Bronchial epithelial cell (primary cell): ENCODE data around the gene ANKRD11. TPM values are rescaled to one million over a fixed set of nuclear protein-coding genes. Genes with fewer than 3 reads are reported as not detected.

Source experiments
- DNase-seq: peaks from one replicate; pipeline ENCODE4 v3.0.0-alpha.2; 2010; ENCODE audit warnings: low read depth
- FAIRE-seq: peaks from 2 replicates; lab custom pipeline; 2011; peaks lifted over from hg19 to GRCh38; lab: Jason Lieb, UNC
- H3K27me3 ChIP-seq: 2 replicates; pipeline ENCODE4 v1.5.1; 2011; ENCODE audit warnings: low read length; ENCODE audit not compliant: control insufficient read depth, insufficient read depth
- H3K36me3 ChIP-seq: 2 replicates; pipeline ENCODE4 v1.5.1; 2011; ENCODE audit warnings: low read length; ENCODE audit not compliant: control insufficient read depth, insufficient read depth
- H3K4me3 ChIP-seq: 2 replicates; pipeline ENCODE4 v1.5.1; 2011; ENCODE audit warnings: mild to moderate bottlenecking, low read depth, low read length, control low read depth
- total RNA-seq: library from RNA; depleted of rRNA; stranded (reverse); fragments of >200 nt; gene quantifications from 2 replicates; pipeline ENCODE4 v1.2.1, GENCODE V29; 2014
- TF ChIP-seq, protein P1 (sequence below): IDR thresholded peaks from 2 replicates; pipeline ENCODE4 v1.5.1; 2011; ENCODE audit warnings: mild to moderate bottlenecking, moderate library complexity, low read length, control low read depth, inconsistent platforms; ENCODE audit not compliant: insufficient read depth, severe bottlenecking

ANKRD11 gene
- total RNA-seq, 1 donor from 2014 or later: 64.5 TPM

DNA sequence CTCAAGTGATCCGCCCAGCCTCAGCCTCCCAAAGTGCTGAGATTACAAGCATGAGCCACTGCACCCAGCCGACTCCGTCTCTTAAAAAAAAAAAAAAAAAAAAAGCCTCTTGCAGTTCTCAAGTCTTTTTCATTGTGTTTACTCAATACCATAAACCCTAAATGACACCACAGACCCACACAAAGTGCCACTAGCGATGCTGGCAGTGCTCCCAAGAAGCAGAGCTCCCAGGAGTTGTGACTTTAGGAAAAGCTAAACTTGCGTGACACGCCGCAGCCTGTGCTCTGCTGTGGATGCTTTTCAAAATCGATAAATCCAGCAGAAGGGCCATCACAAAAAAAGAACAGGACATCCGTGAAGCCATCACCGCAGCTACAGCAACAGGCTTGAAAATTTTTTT lies 114.7 kb downstream of the ANKRD11 start:
- DNase-seq (no peak), FAIRE-seq (no peak)
- Histone ChIP-seq H3K4me3 (no peak overlapping the region), H3K36me3 (peaks cover 1% of the 10 kb centered on the region), H3K27me3 (no peaks in the 10 kb centered on the region)
- TF ChIP-seq, protein P1, sequence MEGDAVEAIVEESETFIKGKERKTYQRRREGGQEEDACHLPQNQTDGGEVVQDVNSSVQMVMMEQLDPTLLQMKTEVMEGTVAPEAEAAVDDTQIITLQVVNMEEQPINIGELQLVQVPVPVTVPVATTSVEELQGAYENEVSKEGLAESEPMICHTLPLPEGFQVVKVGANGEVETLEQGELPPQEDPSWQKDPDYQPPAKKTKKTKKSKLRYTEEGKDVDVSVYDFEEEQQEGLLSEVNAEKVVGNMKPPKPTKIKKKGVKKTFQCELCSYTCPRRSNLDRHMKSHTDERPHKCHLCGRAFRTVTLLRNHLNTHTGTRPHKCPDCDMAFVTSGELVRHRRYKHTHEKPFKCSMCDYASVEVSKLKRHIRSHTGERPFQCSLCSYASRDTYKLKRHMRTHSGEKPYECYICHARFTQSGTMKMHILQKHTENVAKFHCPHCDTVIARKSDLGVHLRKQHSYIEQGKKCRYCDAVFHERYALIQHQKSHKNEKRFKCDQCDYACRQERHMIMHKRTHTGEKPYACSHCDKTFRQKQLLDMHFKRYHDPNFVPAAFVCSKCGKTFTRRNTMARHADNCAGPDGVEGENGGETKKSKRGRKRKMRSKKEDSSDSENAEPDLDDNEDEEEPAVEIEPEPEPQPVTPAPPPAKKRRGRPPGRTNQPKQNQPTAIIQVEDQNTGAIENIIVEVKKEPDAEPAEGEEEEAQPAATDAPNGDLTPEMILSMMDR: no peak

DNA sequence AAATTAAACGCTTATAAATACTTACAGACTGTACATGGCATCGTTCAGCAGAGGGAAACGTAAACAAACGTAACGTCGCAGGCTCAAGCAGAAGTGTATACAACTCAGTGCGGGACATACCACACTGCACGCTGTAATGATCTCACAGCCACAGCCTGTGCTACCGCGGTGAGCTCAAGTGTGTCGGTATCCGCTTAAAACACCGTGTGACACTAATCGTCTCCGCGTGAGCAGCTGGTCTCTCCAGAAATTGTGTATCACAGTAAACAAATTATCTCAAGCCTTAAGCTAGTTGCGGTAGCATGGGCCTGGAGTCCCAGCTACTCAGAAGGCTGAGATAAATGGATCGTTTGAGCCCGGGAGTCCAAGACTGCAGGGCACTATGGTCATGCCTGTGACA lies 115.3 kb downstream of the ANKRD11 start:
- no peaks in the 10 kb centered on the region for H3K27me3 ChIP-seq
- no peak for FAIRE-seq
- no peak overlapping the region for H3K4me3 ChIP-seq
- DNase-seq: no peak
- TF ChIP-seq, protein P1: no peak
- H3K36me3 ChIP-seq: peaks cover 1% of the 10 kb centered on the region

DNA sequence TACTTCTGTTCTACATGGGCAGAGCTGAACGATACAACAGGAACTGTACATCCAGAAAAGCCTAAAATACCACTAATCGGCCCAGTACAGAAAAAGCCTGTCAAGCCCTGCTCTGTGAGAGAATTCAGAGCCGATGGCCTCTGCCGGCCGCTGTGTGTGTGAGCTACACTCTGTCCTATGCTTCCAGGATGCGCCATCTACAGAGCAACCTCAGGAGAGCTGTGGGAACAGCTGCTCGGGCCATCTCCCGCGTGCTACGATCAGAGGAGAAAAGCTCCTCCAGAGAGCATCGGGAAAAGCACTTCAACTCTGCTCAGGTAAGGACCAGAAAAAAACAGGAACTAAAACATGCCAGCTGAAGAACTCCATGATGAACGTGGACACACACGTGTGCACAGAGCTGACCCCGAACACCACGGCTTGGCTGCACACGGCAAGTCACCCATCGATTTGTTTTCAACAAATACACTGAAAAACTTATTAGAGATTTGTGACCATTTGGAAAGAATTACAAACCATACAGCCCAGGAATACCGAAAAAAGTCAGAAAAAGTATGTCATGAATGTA lies 115.9 kb downstream of the ANKRD11 start:
- H3K4me3 ChIP-seq: no peak overlapping the region
- H3K27me3 ChIP-seq: no peaks in the 10 kb centered on the region
- TF ChIP-seq, protein P1: no peak
- peaks cover 1% of the 10 kb centered on the region for H3K36me3 ChIP-seq
- FAIRE-seq (no peak), DNase-seq (no peak)

DNA sequence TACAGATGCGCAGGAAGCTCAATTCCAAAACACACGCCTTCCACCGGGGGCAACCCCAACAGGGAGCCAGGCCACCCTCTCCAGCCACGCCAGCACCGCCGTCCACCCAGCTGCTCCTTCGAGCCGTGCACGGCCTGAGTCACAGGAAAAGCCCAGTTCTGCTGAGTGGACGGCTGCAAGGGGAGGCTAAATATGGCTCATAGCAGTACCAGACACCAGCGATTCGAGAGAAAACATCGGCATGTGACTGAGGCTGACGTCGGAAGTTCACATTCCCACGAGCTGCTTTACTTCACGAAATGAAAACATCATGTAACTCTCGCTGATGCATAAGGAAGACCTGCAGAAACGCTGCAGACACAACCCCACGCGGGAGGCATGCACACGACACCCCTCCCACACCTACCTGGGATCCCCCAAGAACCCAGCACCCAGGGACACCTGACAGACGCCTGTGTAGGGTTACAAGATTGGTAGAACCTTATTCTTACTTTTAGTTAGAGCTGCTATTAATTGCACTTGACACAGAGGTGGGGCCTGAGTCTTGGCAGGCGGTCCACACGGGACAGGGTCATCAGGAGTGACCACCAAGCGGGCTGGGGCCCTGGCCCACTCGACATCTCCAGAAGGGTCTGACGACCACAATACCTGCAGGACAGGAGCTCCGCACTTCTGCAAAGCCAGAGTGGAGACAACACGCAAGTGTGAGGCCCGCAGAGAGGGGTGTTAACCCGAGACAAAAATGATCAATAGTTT lies 116.8 kb downstream of the ANKRD11 start:
- FAIRE-seq (no peak), DNase-seq (no peak)
- peaks cover 1% of the 10 kb centered on the region for H3K36me3 ChIP-seq
- TF ChIP-seq, protein P1: no peak
- H3K27me3 ChIP-seq: no peaks in the 10 kb centered on the region
- H3K4me3 ChIP-seq: no peak overlapping the region

DNA sequence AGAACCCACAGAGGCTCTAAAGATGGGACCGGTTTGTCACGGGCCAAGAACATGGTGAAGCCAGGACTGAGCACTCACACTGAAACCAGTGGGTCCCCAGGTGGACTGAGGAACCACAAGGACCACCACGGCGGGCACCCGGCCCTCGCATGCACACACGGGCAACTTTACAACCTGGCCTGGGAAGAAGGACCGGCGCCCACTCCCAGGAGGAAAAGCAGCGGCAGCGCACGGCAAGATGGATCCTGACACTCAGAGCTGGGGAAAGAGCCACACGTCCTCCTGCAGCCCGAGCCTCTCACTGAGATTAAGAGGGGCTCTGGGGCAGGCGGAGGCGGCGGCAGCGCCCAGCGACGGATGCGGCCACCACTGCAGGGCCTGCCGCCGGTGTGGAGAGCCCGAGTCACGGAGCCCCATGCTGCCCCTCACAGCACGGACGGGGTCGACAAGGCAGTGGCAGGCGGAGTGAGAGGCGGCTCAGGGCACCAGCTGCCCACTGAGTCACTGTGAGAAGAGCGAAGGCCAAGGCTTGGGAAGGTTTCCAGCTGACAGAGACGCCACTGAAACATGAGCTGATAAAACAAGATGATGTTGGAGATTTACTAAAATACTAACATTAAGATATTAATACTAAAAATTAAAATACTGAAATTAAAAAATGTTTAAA lies 118.3 kb downstream of the ANKRD11 start:
- Histone ChIP-seq H3K4me3 (no peak overlapping the region), H3K27me3 (no peaks in the 10 kb centered on the region), H3K36me3 (peaks cover 1% of the 10 kb centered on the region)
- DNase-seq (no peak), FAIRE-seq (no peak)
- TF ChIP-seq, protein P1: no peak
